B cell (primary cell): ENCODE data around the gene EIF4G1. TPM values are rescaled to one million over a fixed set of nuclear protein-coding genes. Genes with fewer than 3 reads are reported as not detected.

Experiments used
- ATAC-seq: fragments of 200-7000 bp; cut with Tn5 transposase; one replicate; pipeline ENCODE4 v1.10.0; 2021; ENCODE audit warnings: low read depth, mild to moderate bottlenecking, moderate number of reproducible peaks, moderate library complexity
- CTCF ChIA-PET: fragments of 350-600 bp; sonication (Branson Sonifier 250); formaldehyde crosslinking; loops from one replicate; lab custom pipeline; 2021; ENCODE audit warnings: antibody characterized with exemption, inconsistent platforms; lab: Charles Lee
- POLR2A ChIA-PET: fragments of 350-600 bp; sonication (Branson Sonifier 250); formaldehyde crosslinking; loops from one replicate; lab custom pipeline; 2021; ENCODE audit warnings: antibody characterized with exemption; lab: Charles Lee
- DNase-seq: peaks from one replicate; pipeline ENCODE4 v3.0.0; 2013
- H2AFZ ChIP-seq: 2 replicates; pipeline ENCODE4 v1.6.1; 2012; ENCODE audit warnings: mild to moderate bottlenecking, low read depth, low read length; ENCODE audit not compliant: insufficient read depth, poor library complexity, severe bottlenecking
- H3K27ac ChIP-seq, 2 donors: 1 replicate in 1 of 2; 2 replicates in 1 of 2; pipeline ENCODE4 v1.5.1; 2012 to 2013; ENCODE audit warnings: low read length in 2 of 2, mild to moderate bottlenecking in 2 of 2, moderate library complexity in 1 of 2
- H3K27me3 ChIP-seq, 4 experiments: fragments of 200-600 bp in 1 of 4; sonication (generic) in 1 of 4; replicated peaks in 1 of 4; 1 replicate in 2 of 4; 2 replicates in 2 of 4; pipeline versions ENCODE4 v1.6.1 to v1.7.0; 2013 to 2016; ENCODE audit warnings: low read length in 3 of 4, mild to moderate bottlenecking in 2 of 4, mixed read lengths in 1 of 4, moderate library complexity in 1 of 4; ENCODE audit not compliant: insufficient read depth in 4 of 4, control insufficient read depth in 3 of 4; ENCODE audit errors: control extremely low read depth in 1 of 4
- H3K36me3 ChIP-seq, 2 experiments: replicated peaks in 1 of 2; 1 replicate in 1 of 2; 2 replicates in 1 of 2; pipeline versions ENCODE4 v1.6.1 to v1.7.1; 2013; ENCODE audit warnings: low read length in 1 of 2; ENCODE audit not compliant: insufficient read depth in 2 of 2, control insufficient read depth in 1 of 2; ENCODE audit errors: control extremely low read depth in 1 of 2, extremely low read depth in 1 of 2
- H3K4me1 ChIP-seq, 2 donors: fragments of 200-600 bp in 1 of 2; sonication (generic) in 1 of 2; 1 replicate in 1 of 2; 2 replicates in 1 of 2; pipeline versions ENCODE4 v1.5.1 to v1.6.1; 2013 to 2017; ENCODE audit warnings: low read length in 2 of 2; ENCODE audit not compliant: control insufficient read depth in 2 of 2, insufficient read depth in 2 of 2
- H3K4me2 ChIP-seq: replicated peaks from 2 replicates; pipeline ENCODE3; 2012; ENCODE audit warnings: mild to moderate bottlenecking, low read depth, low read length; ENCODE audit not compliant: poor library complexity, severe bottlenecking
- H3K4me3 ChIP-seq, 5 experiments: fragments of 200-600 bp in 1 of 5; sonication (generic) in 1 of 5; 1 replicate in 3 of 5; 2 replicates in 2 of 5; pipeline versions ENCODE4 v1.5.1 to v1.7.0; 2011 to 2016; ENCODE audit warnings: low read length in 4 of 5, mild to moderate bottlenecking in 4 of 5, low read depth in 2 of 5, control low read depth in 1 of 5, moderate library complexity in 1 of 5; ENCODE audit not compliant: insufficient read depth in 1 of 5; ENCODE audit errors: control extremely low read depth in 1 of 5, extremely low read depth in 1 of 5
- H3K79me2 ChIP-seq: fragments of 200-600 bp; sonication (generic); one replicate; pipeline ENCODE4 v1.6.0; 2016; ENCODE audit warnings: low read length; ENCODE audit not compliant: control insufficient read depth, insufficient read depth
- H3K9ac ChIP-seq: fragments of 200-600 bp; sonication (generic); 2 replicates; pipeline ENCODE4 v1.6.1; 2017; ENCODE audit warnings: mild to moderate bottlenecking, low read length, moderate library complexity
- H3K9me3 ChIP-seq, 3 donors: one replicate each; pipeline versions ENCODE4 v1.6.1 to v1.7.1; 2013; ENCODE audit warnings: low read length in 2 of 3; ENCODE audit not compliant: control insufficient read depth in 2 of 3, insufficient read depth in 1 of 3; ENCODE audit errors: control extremely low read depth in 1 of 3
- H4K20me1 ChIP-seq: 2 replicates; pipeline ENCODE4 v1.6.0; 2012; ENCODE audit warnings: mild to moderate bottlenecking, low read length; ENCODE audit not compliant: insufficient read depth, control insufficient read depth, poor library complexity, severe bottlenecking
- H3K27ac Mint-ChIP-seq: one replicate; pipeline ENCODE4 v1.8.0; 2021; ENCODE audit warnings: mixed read lengths
- H3K27me3 Mint-ChIP-seq: one replicate; pipeline ENCODE4 v1.8.0; 2021; ENCODE audit warnings: mixed read lengths
- H3K4me1 Mint-ChIP-seq: one replicate; pipeline ENCODE4 v1.8.0; 2021; ENCODE audit warnings: mixed read lengths
- H3K4me3 Mint-ChIP-seq: one replicate; pipeline ENCODE4 v1.8.0; 2021; ENCODE audit warnings: mixed read lengths
- H3K9me3 Mint-ChIP-seq: one replicate; pipeline ENCODE4 v1.8.0; 2022; ENCODE audit warnings: mixed read lengths; ENCODE audit not compliant: insufficient read depth
- EZH2 ChIP-seq: IDR thresholded peaks from 2 replicates; pipeline ENCODE4 v1.6.1; 2012; ENCODE audit warnings: borderline replicate concordance, low read depth, mild to moderate bottlenecking, moderate library complexity, low read length; ENCODE audit not compliant: insufficient read depth, poor library complexity, severe bottlenecking
- WGBS: methylation state at CpG from one replicate; pipeline ENCODE4 v1.1.5; 2013; ENCODE audit warnings: missing lambda C conversion rate; ENCODE audit not compliant: insufficient coverage; 5-methylcytosine and 5-hydroxymethylcytosine counted together
- intact Hi-C: fragments of 100-400 bp; cut with micrococcal nuclease; formaldehyde crosslinking; loops from one replicate; pipeline ENCODE4 v1.10.0; 2022
- polyA plus RNA-seq: library from polyadenylated mRNA; depleted of rRNA; stranded (reverse); fragments of >200 nt; gene quantifications from 2 replicates; pipeline ENCODE4 v1.2.3, GENCODE V29; 2012
- total RNA-seq, 2 donors: library from RNA; stranded (reverse); fragments of 120-200 nt in 1 of 2; gene quantifications; 1 replicate in 1 of 2; 2 replicates in 1 of 2; pipeline versions ENCODE4 v1.2.3 to v1.2.4, GENCODE V29; 2013 to 2022
- TF ChIP-seq, protein P1 (sequence below): fragments of 200-600 bp; IDR thresholded peaks from one replicate; pipeline ENCODE4 v1.8.0; 2022; ENCODE audit warnings: antibody characterized with exemption, mild to moderate bottlenecking

EIF4G1 gene
- total and polyA plus RNA-seq, 2 donors (not counting 1 experiment from before 2014, with no cell fraction given), result 65.8 to 160 TPM

- no peak for ATAC-seq
Observed at GRCh38 chr3:184341925-184342324, 27.5 kb downstream of the EIF4G1 start.

GRCh38 chr3:184343200-184343876 lies 28.9 kb downstream of the EIF4G1 start:
- CTCF ChIA-PET, result no interaction called here
- Histone ChIP-seq H3K4me2 (no peak overlapping the region), H3K27me3 (peaks cover 0 to under 1% (median 0%) of the 10 kb centered on the region in 4 experiments), H3K79me2 (peaks cover 1% of the 10 kb centered on the region), H3K4me3 (no peak overlapping the region), H2AFZ (no peak overlapping the region), H4K20me1 (no peaks in the 10 kb centered on the region), H3K4me1 (peaks cover 0 to 5% of the 10 kb centered on the region in 2 donors), H3K27ac (no peak overlapping the region), H3K36me3 (peaks cover 0 to 4% of the 10 kb centered on the region in 2 experiments), H3K9me3 (no peaks in the 10 kb centered on the region), H3K9ac (no peak overlapping the region)
- intact Hi-C loops, result no loop called here
- no peak for TF ChIP-seq EZH2
- TF ChIP-seq, protein P1, sequence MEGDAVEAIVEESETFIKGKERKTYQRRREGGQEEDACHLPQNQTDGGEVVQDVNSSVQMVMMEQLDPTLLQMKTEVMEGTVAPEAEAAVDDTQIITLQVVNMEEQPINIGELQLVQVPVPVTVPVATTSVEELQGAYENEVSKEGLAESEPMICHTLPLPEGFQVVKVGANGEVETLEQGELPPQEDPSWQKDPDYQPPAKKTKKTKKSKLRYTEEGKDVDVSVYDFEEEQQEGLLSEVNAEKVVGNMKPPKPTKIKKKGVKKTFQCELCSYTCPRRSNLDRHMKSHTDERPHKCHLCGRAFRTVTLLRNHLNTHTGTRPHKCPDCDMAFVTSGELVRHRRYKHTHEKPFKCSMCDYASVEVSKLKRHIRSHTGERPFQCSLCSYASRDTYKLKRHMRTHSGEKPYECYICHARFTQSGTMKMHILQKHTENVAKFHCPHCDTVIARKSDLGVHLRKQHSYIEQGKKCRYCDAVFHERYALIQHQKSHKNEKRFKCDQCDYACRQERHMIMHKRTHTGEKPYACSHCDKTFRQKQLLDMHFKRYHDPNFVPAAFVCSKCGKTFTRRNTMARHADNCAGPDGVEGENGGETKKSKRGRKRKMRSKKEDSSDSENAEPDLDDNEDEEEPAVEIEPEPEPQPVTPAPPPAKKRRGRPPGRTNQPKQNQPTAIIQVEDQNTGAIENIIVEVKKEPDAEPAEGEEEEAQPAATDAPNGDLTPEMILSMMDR, result no peak
- Mint-ChIP-seq H3K4me3 (no peak overlapping the region), H3K9me3 (no peaks in the 10 kb centered on the region), H3K4me1 (peaks cover 5% of the 10 kb centered on the region), H3K27me3 (no peaks in the 10 kb centered on the region), H3K27ac (no peak overlapping the region)
- POLR2A ChIA-PET, result interaction anchor here (0.6 kb wide), 1 partner anchor 21 kb away, joined by 3 read pairs; no protein-coding TSS in a partner anchor
- 100% methylated on average over 5 of the region's 5 CpGs for WGBS
- no peak for DNase-seq
- ATAC-seq, result no peak

More at GRCh38 chr3:184341925-184342324, 27.5 kb downstream of the EIF4G1 start:
- Histone ChIP-seq H3K27me3 (peaks cover 0 to 3% (median 0%) of the 10 kb centered on the region in 4 experiments), H3K4me3 (no peak overlapping the region), H3K79me2 (peaks cover 15% of the 10 kb centered on the region), H3K27ac (no peak overlapping the region), H2AFZ (no peak overlapping the region), H3K4me1 (peaks cover 3 to 11% of the 10 kb centered on the region in 2 donors), H3K9ac (no peak overlapping the region), H3K36me3 (peaks cover 0 to 4% of the 10 kb centered on the region in 2 experiments), H3K9me3 (no peaks in the 10 kb centered on the region), H4K20me1 (no peaks in the 10 kb centered on the region), H3K4me2 (no peak overlapping the region)
- WGBS, result 100% methylated on average over 3 of the region's 7 CpGs
- intact Hi-C loops, result no loop called here
- CTCF ChIA-PET, result no interaction called here
- no peak overlapping the region for H3K4me3 Mint-ChIP-seq
- H3K27ac Mint-ChIP-seq, result no peak overlapping the region
- POLR2A ChIA-PET, result no interaction called here
- peaks cover 17% of the 10 kb centered on the region for H3K4me1 Mint-ChIP-seq
- TF ChIP-seq, protein P1, result no peak
- TF ChIP-seq EZH2, result no peak
- no peaks in the 10 kb centered on the region for H3K9me3 Mint-ChIP-seq
- no peaks in the 10 kb centered on the region for H3K27me3 Mint-ChIP-seq
- DNase-seq, result no peak
